CD4-positive, alpha-beta T cell treated with Interleukin-6 for 4 hours (primary cell): ENCODE results near the gene MECP2.

ENCODE experiments used
- DNase-seq: peaks from one replicate; pipeline ENCODE4 v3.0.0-alpha.2; 2020; ENCODE audit warnings: mixed read lengths

Gene MECP2

DNA sequence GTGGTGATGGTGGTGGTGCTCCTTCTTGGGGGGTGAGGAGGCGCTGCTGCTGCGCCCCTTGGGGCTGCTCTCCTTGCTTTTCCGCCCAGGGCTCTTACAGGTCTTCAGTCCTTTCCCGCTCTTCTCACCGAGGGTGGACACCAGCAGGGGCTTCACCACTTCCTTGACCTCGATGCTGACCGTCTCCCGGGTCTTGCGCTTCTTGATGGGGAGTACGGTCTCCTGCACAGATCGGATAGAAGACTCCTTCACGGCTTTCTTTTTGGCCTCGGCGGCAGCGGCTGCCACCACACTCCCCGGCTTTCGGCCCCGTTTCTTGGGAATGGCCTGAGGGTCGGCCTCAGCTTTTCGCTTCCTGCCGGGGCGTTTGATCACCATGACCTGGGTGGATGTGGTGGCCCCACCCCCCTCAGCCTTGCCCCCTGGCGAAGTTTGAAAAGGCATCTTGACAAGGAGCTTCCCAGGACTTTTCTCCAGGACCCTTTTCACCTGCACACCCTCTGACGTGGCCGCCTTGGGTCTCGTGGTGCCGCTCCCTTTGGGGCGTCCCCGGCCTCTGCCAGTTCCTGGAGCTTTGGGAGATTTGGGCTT lies 66.7 kb downstream of the MECP2 start:
- no peak for DNase-seq

- no peak for DNase-seq
Measured at GRCh38 chrX:154030266-154030665, 67.3 kb downstream of the MECP2 start.

GRCh38 chrX:154029439-154029838 lies 68.1 kb downstream of the MECP2 start:
- DNase-seq, result no peak

- DNase-seq, result no peak
Measured at GRCh38 chrX:154028502-154029184, 68.9 kb downstream of the MECP2 start.

- no peak for DNase-seq
Measured at GRCh38 chrX:154027986-154028385, 69.5 kb downstream of the MECP2 start.

DNA sequence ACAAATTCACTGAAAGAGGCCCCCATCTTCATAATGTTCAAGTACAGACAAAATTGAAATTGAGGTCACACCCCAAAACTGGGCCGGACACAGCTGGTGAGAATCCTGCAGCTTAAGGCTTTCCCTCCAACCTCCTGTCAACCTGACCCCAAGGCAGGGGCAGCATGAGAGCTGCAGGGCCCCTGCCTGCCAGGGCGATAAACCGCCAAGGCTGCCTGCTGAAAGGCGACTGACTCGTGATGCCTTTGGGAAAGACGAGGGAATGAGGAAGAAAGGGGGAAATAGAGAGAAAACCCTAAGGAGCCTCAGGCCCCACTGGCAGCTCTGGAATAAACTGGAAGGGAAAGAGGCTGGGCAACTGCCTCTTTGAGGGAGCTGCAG lies 70.5 kb downstream of the MECP2 start:
- DNase-seq, result no peak

GRCh38 chrX:154026136-154027021 lies 71.1 kb downstream of the MECP2 start:
- no peak for DNase-seq

DNA sequence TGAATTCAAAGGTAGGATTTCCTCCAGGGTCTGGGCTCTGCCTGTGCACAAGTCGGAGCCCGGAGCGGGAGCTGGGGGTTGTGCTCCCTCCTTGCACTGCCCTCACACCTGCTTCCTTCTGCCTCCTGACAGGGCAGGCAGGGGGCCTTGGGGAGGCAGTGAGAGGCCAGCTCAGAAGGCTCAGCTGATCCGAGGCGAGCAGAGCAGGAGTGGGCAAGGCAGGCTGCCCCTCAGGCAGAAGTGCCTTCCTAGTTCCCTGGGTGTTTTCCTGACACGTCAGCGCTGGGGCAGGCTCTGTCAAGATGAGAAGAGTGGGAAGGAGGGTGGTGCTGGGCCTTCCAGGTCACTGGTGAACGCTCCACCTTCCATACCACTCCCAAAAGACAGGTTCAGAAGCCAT lies 72.3 kb downstream of the MECP2 start:
- DNase-seq, result no peak

DNA sequence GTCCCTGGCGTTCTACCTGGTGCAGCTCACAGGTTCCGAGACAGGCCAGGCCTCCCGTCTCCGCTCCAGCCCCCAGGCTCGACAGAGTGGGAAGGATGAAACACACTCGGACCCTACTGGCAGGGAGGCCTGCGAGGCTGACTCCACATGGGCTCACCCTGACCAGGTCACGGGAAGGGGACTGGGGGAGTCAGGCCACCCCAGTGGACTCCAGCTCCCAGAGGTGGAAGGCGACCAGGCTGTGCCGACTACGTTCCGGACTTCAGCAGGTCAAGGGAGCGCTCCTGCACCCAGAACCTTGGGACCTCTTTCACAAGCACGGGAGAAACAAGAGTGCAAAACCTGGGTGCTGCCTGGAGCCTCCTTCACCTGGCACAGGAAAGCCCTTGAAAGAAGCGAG lies 73.2 kb downstream of the MECP2 start:
- no peak for DNase-seq

- DNase-seq, result no peak
Measured at GRCh38 chrX:154023276-154024000, 74.1 kb downstream of the MECP2 start.

GRCh38 chrX:154022108-154022507 lies 75.4 kb downstream of the MECP2 start:
- DNase-seq, result no peak

- no peak for DNase-seq
Measured at GRCh38 chrX:154021131-154021611, 76.3 kb downstream of the MECP2 start.

DNA sequence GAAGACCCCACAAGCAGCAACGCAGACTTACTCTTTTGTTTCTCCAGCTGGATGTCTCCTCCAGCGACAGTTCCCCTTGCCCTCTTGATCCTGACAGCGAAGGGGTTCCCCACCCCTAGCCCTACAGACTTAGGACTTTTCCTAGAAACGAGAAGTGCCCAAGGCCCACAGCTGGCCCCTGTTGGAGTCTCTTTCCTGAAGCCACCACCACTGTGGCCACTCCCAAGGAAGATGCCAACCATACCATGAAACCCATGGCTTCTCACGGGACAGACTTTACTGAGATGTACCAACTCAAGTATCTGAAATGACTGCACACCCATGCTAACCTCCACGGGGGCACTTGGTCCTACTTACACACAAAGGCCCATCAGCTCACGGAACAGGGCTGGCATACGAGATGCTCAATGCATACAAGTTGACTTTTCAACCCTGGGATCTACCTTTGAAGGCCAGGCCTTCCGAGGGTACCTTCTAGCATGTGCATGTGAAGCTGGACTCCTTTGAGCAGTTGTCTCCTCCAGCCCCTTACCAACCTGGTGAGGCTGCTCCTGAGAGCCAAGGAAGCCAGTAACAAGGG lies 76.9 kb downstream of the MECP2 start:
- DNase-seq, result no peak

DNA sequence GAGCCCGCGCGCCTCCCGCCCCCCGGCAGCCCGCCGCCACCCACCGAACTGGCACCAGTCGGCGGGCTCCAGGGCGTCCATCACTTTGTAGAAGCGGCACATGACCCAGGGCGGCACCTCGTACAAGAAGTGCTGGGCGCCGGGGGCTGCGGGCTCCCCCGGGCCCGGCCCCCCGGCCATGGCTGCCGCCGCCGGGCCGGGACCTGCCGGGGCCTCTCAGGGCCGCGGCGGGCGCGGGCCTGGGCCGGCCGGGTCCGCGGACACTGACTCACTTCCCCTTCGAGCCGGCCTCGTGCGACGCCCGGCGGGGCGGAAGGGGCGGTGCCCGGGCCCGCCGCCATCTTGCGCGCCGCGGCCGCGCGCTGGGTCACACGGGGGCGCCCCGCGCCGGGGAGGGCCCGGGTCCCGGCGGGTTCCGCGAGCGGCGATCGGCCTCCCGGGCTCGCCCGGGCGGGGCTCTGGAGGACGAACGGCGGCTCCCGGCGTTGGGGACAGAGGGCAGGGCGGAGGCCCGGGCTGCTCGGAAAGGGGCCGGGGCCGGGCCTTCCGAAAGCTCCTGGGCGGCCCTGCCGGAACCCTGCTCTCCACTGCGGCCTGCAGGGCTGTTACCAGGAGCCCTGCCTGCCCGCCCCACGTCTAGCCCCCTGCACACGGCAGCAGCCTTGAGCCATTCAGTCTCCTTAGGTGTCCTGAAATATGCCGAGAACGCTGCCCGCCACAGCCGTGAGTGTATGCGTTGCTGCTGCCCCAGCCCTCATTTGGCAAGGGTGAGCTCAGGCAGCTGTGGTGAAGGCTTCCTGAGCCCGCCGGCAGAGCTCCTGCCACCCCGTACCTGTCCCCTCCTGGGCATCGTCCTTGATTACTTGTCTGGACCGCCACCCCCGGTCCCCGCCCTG lies 77.6 kb downstream of the MECP2 start, which contains the start of gene IRAK1:
IRAK1 (minus strand) TSS at position 270 of the 896 bp plus-strand sequence; CDS start at position 180, 90 bp downstream.
- DNase-seq, result peak; percentile 64

DNA sequence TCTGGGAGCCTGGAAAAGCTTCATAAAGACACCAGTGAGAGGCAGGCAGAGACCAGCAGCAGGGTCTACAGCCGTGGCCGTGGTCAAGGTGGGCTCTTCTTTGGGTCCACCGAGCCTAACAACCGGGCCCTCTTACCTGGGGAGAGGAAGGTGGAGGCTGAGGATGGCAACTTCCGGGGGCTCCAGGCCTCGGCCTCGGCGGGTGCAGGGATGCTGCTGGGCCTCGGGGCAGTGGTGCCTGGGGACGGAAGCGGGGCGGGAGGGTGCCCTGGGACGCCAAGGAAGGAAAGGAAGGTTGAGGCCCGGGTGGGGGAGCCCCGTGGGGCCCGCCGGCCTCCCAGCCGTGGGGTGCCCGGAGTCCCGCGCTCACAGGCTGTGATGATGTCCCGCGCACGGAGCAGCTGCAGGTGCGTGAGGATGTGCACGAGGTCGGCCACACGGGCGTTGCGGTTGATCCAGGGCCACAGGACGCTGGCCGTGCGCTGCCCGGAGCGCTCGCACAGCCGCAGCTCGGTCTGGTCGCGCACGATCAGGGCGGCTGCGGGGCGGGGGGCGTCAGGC lies 78.4 kb downstream of the MECP2 start:
- DNase-seq, result peak; percentile 42

DNA sequence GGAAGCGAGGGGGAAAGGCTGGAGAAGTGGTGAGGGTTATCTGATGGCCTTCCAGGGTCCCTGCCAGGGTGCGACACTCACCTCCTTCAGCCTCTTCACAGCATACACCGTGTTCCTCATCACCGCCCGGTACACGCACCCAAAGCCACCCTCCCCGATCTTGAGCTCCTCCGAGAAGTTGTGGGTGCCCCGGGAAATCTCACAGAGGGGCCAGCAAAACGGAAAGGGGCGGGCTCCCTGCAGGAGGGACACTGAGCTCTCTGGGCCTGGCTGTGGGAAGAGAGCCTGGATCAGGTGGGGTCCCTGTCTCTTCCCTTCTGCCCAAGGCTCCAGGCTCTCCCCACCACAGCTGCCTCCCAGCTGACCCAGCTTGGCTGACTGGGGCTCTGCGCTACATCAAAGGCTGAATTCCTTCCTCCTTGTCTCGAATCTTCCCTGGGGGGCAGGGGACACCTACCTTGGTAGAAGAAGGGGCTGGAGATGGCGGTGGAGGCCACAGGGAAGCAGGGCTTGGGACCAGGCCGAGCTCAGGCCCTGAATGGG lies 78.9 kb downstream of the MECP2 start:
- DNase-seq, result no peak

GRCh38 chrX:154017766-154018517 lies 79.6 kb downstream of the MECP2 start:
- DNase-seq, result no peak

- no peak for DNase-seq
Measured at GRCh38 chrX:154016366-154017076, 81.0 kb downstream of the MECP2 start.

GRCh38 chrX:154015581-154016264 lies 81.8 kb downstream of the MECP2 start:
- no peak for DNase-seq
